Natural killer cell (primary cell): ENCODE measurements around the gene OAS3. TPM values are rescaled to one million over a fixed set of nuclear protein-coding genes. Genes with fewer than 3 reads are reported as not detected.

Experiments
- ATAC-seq, 3 donors: fragments of 150-1000 bp in 2 of 3; fragments of 200-7000 bp in 1 of 3; cut with Tn5 transposase; 1 replicate in 1 of 3; 2 replicates in 2 of 3; pipeline ENCODE4 v1.10.0; 2021; ENCODE audit warnings: mild to moderate bottlenecking in 2 of 3, moderate library complexity in 2 of 3
- DNase-seq, 2 donors: peaks; one replicate each; pipeline versions ENCODE4 v3.0.0 to v3.0.0-alpha.2; 2013 to 2021; ENCODE audit warnings: mixed read lengths in 1 of 2
- H3K27ac ChIP-seq: one replicate; pipeline ENCODE4 v1.5.1; 2013; ENCODE audit warnings: mild to moderate bottlenecking, low read length
- H3K27me3 ChIP-seq: one replicate; pipeline ENCODE4 v1.6.1; 2013; ENCODE audit warnings: low read length; ENCODE audit not compliant: control insufficient read depth, insufficient read depth
- H3K36me3 ChIP-seq: one replicate; pipeline ENCODE4 v1.6.1; 2013; ENCODE audit warnings: low read length; ENCODE audit not compliant: control insufficient read depth, insufficient read depth
- H3K4me1 ChIP-seq: one replicate; pipeline ENCODE4 v1.6.1; 2013; ENCODE audit warnings: low read length; ENCODE audit not compliant: control insufficient read depth, insufficient read depth
- H3K4me3 ChIP-seq: one replicate; pipeline ENCODE4 v1.5.1; 2013; ENCODE audit warnings: low read length
- H3K9me3 ChIP-seq: one replicate; pipeline ENCODE4 v1.6.1; 2013; ENCODE audit warnings: low read length; ENCODE audit not compliant: control insufficient read depth, insufficient read depth
- H3K27ac Mint-ChIP-seq, 2 donors: one replicate each; pipeline ENCODE4 v1.8.0; 2022; ENCODE audit warnings: mild to moderate bottlenecking in 2 of 2, mixed read lengths in 2 of 2, moderate library complexity in 1 of 2
- H3K27me3 Mint-ChIP-seq, 2 donors: one replicate each; pipeline ENCODE4 v1.8.0; 2022; ENCODE audit warnings: low read depth in 2 of 2, mixed read lengths in 2 of 2
- H3K36me3 Mint-ChIP-seq: one replicate; pipeline ENCODE4 v1.8.0; 2022; ENCODE audit warnings: mixed read lengths
- H3K4me1 Mint-ChIP-seq, 2 donors: one replicate each; pipeline ENCODE4 v1.8.0; 2022; ENCODE audit warnings: mixed read lengths in 2 of 2
- H3K4me3 Mint-ChIP-seq: one replicate; pipeline ENCODE4 v1.8.0; 2022; ENCODE audit warnings: mild to moderate bottlenecking, moderate library complexity, mixed read lengths
- H3K9me3 Mint-ChIP-seq, 2 donors: one replicate each; pipeline ENCODE4 v1.8.0; 2022; ENCODE audit warnings: mixed read lengths in 2 of 2
- CTCF ChIP-seq: fragments of 200-600 bp; IDR thresholded peaks from one replicate; pipeline ENCODE4 v1.8.0; 2022; ENCODE audit warnings: antibody characterized with exemption
- WGBS: methylation state at CpG from one replicate; pipeline ENCODE4 v1.1.7; 2013; ENCODE audit warnings: missing lambda C conversion rate; ENCODE audit not compliant: insufficient coverage; 5-methylcytosine and 5-hydroxymethylcytosine counted together
- intact Hi-C: fragments of 100-400 bp; cut with micrococcal nuclease; formaldehyde crosslinking; loops from one replicate; pipeline ENCODE4 v1.14.2; 2022
- total RNA-seq, 4 donors: library from RNA; stranded (reverse); fragments of 120-200 nt in 1 of 4; gene quantifications; one replicate each; pipeline versions ENCODE4 v1.2.3 to v1.2.4, GENCODE V29; 2013 to 2022

OAS3 gene
- total RNA-seq, 3 donors from 2014 or later (not counting 1 experiment from before 2014, with no cell fraction given), result 8.5 to 24.7 (median 15.4) TPM

GRCh38 chr12:112938751-112939150, 477 bp downstream of the OAS3 start:
- Histone ChIP-seq H3K4me1 (peaks cover 17% of the 10 kb centered on the region), H3K4me3 (peak overlapping the region; percentile 51), H3K36me3 (no peaks in the 10 kb centered on the region), H3K9me3 (no peaks in the 10 kb centered on the region), H3K27ac (peak overlapping the region; percentile 56), H3K27me3 (no peaks in the 10 kb centered on the region)
- Mint-ChIP-seq H3K4me3 (peak overlapping the region; percentile 88), H3K4me1 (peaks cover 31 to 32% of the 10 kb centered on the region in 2 donors), H3K36me3 (no peaks in the 10 kb centered on the region), H3K27me3 (no peaks in the 10 kb centered on the region), H3K27ac (peak overlapping the region; percentile 68 to 87), H3K9me3 (no peaks in the 10 kb centered on the region)
- TF ChIP-seq CTCF, result no peak
- intact Hi-C loops, result no loop called here
- DNase-seq (no peak), ATAC-seq (no peak)
- 18% methylated on average over 10 of the region's 11 CpGs for WGBS

- DNase-seq (peak in 1 of 2 donors; percentile 39), ATAC-seq (no peak)
- no peaks in the 10 kb centered on the region for H3K27me3 ChIP-seq
- peaks cover 17% of the 10 kb centered on the region for H3K4me1 ChIP-seq
- intact Hi-C loops, result no loop called here
- TF ChIP-seq CTCF, result no peak
- H3K9me3 Mint-ChIP-seq, result no peaks in the 10 kb centered on the region
- 1% methylated on average over 7 of the region's 7 CpGs for WGBS
- H3K27ac ChIP-seq, result no peak overlapping the region
- no peaks in the 10 kb centered on the region for H3K36me3 Mint-ChIP-seq
- H3K4me3 ChIP-seq, result no peak overlapping the region
- H3K4me1 Mint-ChIP-seq, result peaks cover 31 to 32% of the 10 kb centered on the region in 2 donors
- H3K27me3 Mint-ChIP-seq, result no peaks in the 10 kb centered on the region
- peaks cover 6% of the 10 kb centered on the region for H3K36me3 ChIP-seq
- peak overlapping the region; percentile 88 for H3K4me3 Mint-ChIP-seq
- peak overlapping the region in 1 of 2 donors; percentile 87 for H3K27ac Mint-ChIP-seq
- H3K9me3 ChIP-seq, result no peaks in the 10 kb centered on the region
Observed at GRCh38 chr12:112939761-112940381, 1.6 kb downstream of the OAS3 start.

GRCh38 chr12:112941528-112942335, 3.5 kb downstream of the OAS3 start:
- peaks cover 13% of the 10 kb centered on the region for H3K36me3 ChIP-seq
- no peak overlapping the region for H3K4me3 ChIP-seq
- no peak for ATAC-seq
- no peak overlapping the region for H3K27ac ChIP-seq
- Mint-ChIP-seq H3K4me3 (no peak overlapping the region), H3K4me1 (peaks cover 31 to 32% of the 10 kb centered on the region in 2 donors), H3K27ac (no peak overlapping the region), H3K9me3 (no peaks in the 10 kb centered on the region), H3K36me3 (no peaks in the 10 kb centered on the region), H3K27me3 (no peaks in the 10 kb centered on the region)
- DNase-seq, result no peak
- 91% methylated on average over 16 of the region's 16 CpGs for WGBS
- intact Hi-C loops, result no loop called here
- peaks cover 17% of the 10 kb centered on the region for H3K4me1 ChIP-seq
- TF ChIP-seq CTCF, result no peak
- H3K9me3 ChIP-seq, result no peaks in the 10 kb centered on the region
- no peaks in the 10 kb centered on the region for H3K27me3 ChIP-seq
